Breast epithelium (tissue), 4 donors: ENCODE results near the gene SEC14L1. TPM values are rescaled to one million over a fixed set of nuclear protein-coding genes. Genes with fewer than 3 reads are reported as not detected.
"Not testable (repeated sequence)": the region's sequence is repeated elsewhere in the genome, so short reads cannot be mapped to it uniquely, and the experiment has no call there.

Experiments
- DNase-seq, 2 donors: peaks; one replicate each; pipeline ENCODE4 v3.0.0-alpha.2; 2019; ENCODE audit warnings: low spot score in 2 of 2
- H3K27ac ChIP-seq, 2 donors: fragments of 200-600 bp; sonication (generic) in 1 of 2; one replicate each; pipeline ENCODE4 v1.5.1; 2016 to 2019; ENCODE audit warnings: mild to moderate bottlenecking in 1 of 2
- H3K27me3 ChIP-seq, 2 donors: fragments of 200-600 bp; sonication (generic) in 1 of 2; one replicate each; pipeline versions ENCODE4 v1.5.1 to v1.6.0; 2017 to 2019; ENCODE audit warnings: control low read depth in 1 of 2, mild to moderate bottlenecking in 1 of 2
- H3K36me3 ChIP-seq: fragments of 200-600 bp; one replicate; pipeline ENCODE4 v1.5.1; 2019
- H3K4me1 ChIP-seq, 2 donors: fragments of 200-600 bp; sonication (generic); one replicate each; pipeline ENCODE4 v1.5.1; 2016 to 2019; ENCODE audit warnings: control low read depth in 1 of 2
- H3K4me3 ChIP-seq, 3 donors: fragments of 200-600 bp; sonication (generic); 1 replicate in 2 of 3; 2 replicates in 1 of 3; pipeline ENCODE4 v1.5.1; 2016 to 2019; ENCODE audit warnings: mild to moderate bottlenecking in 3 of 3, moderate library complexity in 2 of 3
- H3K9me3 ChIP-seq, 2 donors: fragments of 200-600 bp; sonication (generic) in 1 of 2; one replicate each; pipeline ENCODE4 v1.5.1; 2016 to 2019; ENCODE audit warnings: control low read depth in 1 of 2
- POLR2A ChIP-seq: fragments of 450-650 bp; IDR thresholded peaks from one replicate; pipeline ENCODE4 v1.6.1; 2016; ENCODE audit warnings: antibody characterized with exemption, mild to moderate bottlenecking, moderate library complexity
- POLR2AphosphoS5 ChIP-seq, 3 donors: sonication (generic); formaldehyde crosslinking; IDR thresholded peaks; one replicate each; pipeline ENCODE4 v1.6.1; 2017; ENCODE audit warnings: antibody characterized with exemption in 3 of 3
- intact Hi-C: fragments of 100-400 bp; cut with DNase I; formaldehyde crosslinking; loops from one replicate; pipeline ENCODE4 v1.15.1; 2023; ENCODE audit warnings: low total_unique reads
- total RNA-seq, 3 donors: library from RNA; depleted of rRNA; stranded (reverse); fragments of >200 nt; gene quantifications; one replicate each; pipeline ENCODE4 v1.1.0, GENCODE V29; 2016
- TF ChIP-seq, protein P1 (sequence below), 3 donors: fragments of 450-650 bp; IDR thresholded peaks; one replicate each; pipeline ENCODE4 v1.5.1; 2016 to 2017; ENCODE audit warnings: antibody characterized with exemption in 3 of 3, mild to moderate bottlenecking in 3 of 3, moderate library complexity in 3 of 3

The SEC14L1 gene
- total RNA-seq, 3 donors from 2014 or later, result 52.2 to 106 (median 59.6) TPM

DNA sequence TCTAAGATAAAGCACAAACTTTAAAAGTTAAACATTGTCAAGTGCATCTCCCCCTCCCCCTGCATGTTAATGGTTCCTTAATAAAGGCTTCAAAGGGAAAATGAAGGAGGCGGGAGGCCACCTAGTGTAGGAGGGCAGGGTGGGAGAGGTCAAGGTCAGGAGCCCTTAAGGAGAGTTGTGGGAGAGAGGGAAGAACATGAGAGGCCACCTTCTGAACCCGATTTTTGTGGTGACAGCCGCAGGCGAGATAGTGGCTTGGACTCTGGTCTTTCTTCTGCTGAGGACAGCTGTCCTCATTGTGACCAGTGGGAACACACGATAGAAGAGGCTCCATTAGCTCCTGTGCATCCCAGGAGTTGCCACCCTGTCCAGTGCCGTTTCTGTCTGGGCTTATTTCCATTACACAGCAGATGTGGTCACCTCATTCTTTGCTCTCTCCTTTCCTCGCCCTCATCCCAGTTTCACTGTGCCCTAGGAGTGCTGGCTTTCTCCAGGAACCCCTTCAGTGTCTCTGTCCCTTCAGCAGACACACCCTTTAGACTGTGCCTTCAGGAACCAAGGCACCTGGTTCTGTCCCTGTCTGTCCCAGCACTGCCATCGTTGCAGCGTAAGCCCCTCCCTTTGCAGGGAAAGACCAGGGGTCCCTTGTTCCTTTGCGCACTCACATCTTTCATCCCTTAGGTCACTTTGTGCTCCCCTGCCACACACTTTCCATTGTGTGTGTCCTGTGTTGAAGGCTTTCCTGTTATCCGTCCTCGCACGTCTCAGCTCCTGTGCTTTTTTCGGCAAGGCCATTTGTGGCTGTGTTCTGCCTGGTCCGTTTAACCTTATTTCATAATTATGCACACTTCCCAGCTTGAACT is 7.5 kb downstream of the SEC14L1 start:
- peaks cover 0 to 4% of the 10 kb centered on the region in 2 donors for H3K4me1 ChIP-seq
- H3K36me3 ChIP-seq, result no peaks in the 10 kb centered on the region
- no peak for DNase-seq
- intact Hi-C loops, result no loop called here
- H3K9me3 ChIP-seq, result no peaks in the 10 kb centered on the region
- TF ChIP-seq, protein P1, sequence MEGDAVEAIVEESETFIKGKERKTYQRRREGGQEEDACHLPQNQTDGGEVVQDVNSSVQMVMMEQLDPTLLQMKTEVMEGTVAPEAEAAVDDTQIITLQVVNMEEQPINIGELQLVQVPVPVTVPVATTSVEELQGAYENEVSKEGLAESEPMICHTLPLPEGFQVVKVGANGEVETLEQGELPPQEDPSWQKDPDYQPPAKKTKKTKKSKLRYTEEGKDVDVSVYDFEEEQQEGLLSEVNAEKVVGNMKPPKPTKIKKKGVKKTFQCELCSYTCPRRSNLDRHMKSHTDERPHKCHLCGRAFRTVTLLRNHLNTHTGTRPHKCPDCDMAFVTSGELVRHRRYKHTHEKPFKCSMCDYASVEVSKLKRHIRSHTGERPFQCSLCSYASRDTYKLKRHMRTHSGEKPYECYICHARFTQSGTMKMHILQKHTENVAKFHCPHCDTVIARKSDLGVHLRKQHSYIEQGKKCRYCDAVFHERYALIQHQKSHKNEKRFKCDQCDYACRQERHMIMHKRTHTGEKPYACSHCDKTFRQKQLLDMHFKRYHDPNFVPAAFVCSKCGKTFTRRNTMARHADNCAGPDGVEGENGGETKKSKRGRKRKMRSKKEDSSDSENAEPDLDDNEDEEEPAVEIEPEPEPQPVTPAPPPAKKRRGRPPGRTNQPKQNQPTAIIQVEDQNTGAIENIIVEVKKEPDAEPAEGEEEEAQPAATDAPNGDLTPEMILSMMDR (IDR thresholded peaks at IDR 0.05), result no peak
- TF ChIP-seq POLR2AphosphoS5 (IDR thresholded peaks at IDR 0.05) (no peak), POLR2A (no peak)
- peak overlapping the region; percentile 6 to 40 for H3K27ac ChIP-seq
- H3K4me3 ChIP-seq, result peak overlapping the region in 1 of 3 donors; percentile 19
- no peaks in the 10 kb centered on the region for H3K27me3 ChIP-seq

DNA sequence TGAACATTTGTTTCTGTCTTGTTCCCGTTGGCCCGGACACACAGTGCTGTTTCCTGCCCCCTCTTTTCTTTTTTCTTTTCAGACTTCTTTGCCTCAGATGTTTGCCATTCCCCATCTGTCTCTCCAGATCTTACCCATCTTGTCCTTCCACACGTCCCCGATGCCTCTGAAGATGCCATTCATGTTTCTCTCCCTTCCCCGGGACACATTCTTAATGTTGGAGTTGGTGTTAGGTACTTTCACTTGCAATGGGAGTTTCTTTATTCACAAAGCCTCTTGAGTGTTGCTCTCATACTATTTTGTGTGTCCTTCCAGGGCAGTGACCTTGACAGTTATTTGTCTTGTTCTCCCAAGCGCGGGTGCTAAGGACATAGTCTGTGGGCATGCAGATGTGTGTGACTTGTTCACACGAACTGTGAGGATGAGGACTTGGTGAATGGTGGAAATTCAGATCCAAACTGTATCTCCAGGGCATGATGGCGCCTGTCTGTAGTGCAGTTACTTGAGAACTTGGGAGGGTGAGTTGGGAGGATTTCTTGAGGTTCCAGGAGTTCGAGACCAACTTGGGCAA is 8.3 kb downstream of the SEC14L1 start:
- intact Hi-C loops, result no loop called here
- no peaks in the 10 kb centered on the region for H3K27me3 ChIP-seq
- no peak for TF ChIP-seq POLR2A
- TF ChIP-seq POLR2AphosphoS5 (IDR thresholded peaks at IDR 0.05), result no peak
- TF ChIP-seq, protein P1 (IDR thresholded peaks at IDR 0.05), result no peak
- DNase-seq, result no peak
- peaks cover 0 to 4% of the 10 kb centered on the region in 2 donors for H3K4me1 ChIP-seq
- H3K36me3 ChIP-seq, result no peaks in the 10 kb centered on the region
- H3K27ac ChIP-seq, result peak overlapping the region in 1 of 2 donors; percentile 6
- H3K4me3 ChIP-seq, result no peak overlapping the region
- H3K9me3 ChIP-seq, result no peaks in the 10 kb centered on the region

DNA sequence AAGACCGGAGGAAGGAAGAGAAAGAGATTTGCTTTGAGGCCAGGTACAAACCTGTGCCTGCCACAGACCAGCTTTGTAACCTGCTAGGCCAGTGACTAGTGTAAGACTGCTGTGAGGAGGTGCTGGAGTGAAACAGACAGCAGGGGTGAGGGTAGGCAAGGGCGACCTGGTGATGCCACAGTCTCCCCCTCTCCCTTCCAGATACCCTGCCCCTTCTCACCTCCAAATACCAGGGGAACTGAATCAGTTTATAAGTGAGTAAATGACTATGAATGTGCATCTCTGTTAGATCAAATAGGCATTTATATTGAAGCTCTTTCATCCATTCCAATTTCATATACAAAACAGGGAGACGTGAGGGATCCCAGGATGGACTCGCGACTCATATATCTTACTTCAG is 9.4 kb downstream of the SEC14L1 start:
- Histone ChIP-seq H3K4me1 (peaks cover 0 to 4% of the 10 kb centered on the region in 2 donors), H3K27me3 (no peaks in the 10 kb centered on the region), H3K27ac (peak overlapping the region; percentile 12 to 19), H3K4me3 (no peak overlapping the region), H3K9me3 (no peaks in the 10 kb centered on the region), H3K36me3 (no peaks in the 10 kb centered on the region)
- DNase-seq, result no peak
- TF ChIP-seq POLR2A (no peak), POLR2AphosphoS5 (IDR thresholded peaks at IDR 0.05) (no peak)
- TF ChIP-seq, protein P1 (IDR thresholded peaks at IDR 0.05), result no peak
- intact Hi-C loops, result no loop called here

GRCh38 chr17:77151186-77151585 is 10.4 kb downstream of the SEC14L1 start:
- no peaks in the 10 kb centered on the region for H3K9me3 ChIP-seq
- H3K4me1 ChIP-seq, result no peaks in the 10 kb centered on the region
- no peak overlapping the region for H3K27ac ChIP-seq
- H3K36me3 ChIP-seq, result no peaks in the 10 kb centered on the region
- H3K4me3 ChIP-seq, result no peak overlapping the region
- intact Hi-C loops, result no loop called here
- H3K27me3 ChIP-seq, result no peaks in the 10 kb centered on the region
- TF ChIP-seq, protein P1 (IDR thresholded peaks at IDR 0.05), result no peak
- DNase-seq, result no peak

DNA sequence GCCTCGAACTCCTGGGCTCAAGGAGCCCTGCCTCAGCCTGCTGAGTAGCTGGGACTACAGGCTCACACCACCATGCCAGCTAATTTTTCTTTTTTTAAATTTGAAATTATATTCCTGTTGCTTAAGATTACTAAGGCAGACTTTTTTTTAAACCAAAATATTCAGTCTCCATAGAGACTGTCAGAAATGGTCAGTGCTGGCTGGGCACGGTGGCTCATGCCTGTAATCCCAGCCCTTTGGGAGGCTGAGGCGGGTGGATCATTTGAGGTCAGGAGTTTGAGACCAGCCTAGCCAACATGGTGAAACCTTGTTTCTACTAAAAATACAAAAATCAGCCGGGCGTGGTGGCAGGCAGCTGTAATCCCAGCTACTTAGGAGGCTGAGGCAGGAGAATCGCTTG is 11.3 kb downstream of the SEC14L1 start:
- H3K9me3 ChIP-seq, H3K4me1 ChIP-seq, H3K27ac ChIP-seq, H3K4me3 ChIP-seq, H3K27me3 ChIP-seq, DNase-seq, H3K36me3 ChIP-seq, intact Hi-C loops: not testable (repeated sequence)
